ENCODE data around the gene LARGE2.
A peak's percentile ranks its signal among the peaks of the same experiment; 100 is the strongest.

The LARGE2 gene

GRCh38 chr11:45915446-45915845 is 7.0 kb upstream of the LARGE2 start:
- no peaks in the 10 kb centered on the region for H3K27me3 ChIP-seq (ENCODE audit: control insufficient read depth in 1 of 2, insufficient read depth in 2 of 2, low read length in 2 of 2)
- H3K27ac ChIP-seq (ENCODE audit: low read depth, low read length) = no peak overlapping the region
- H3K9me3 ChIP-seq (ENCODE audit: control insufficient read depth in 1 of 2, low read length in 2 of 2) = no peaks in the 10 kb centered on the region
- peaks cover 15 to 16% of the 10 kb centered on the region in 2 donors for H3K4me1 ChIP-seq (ENCODE audit: control insufficient read depth in 1 of 2, insufficient read depth in 2 of 2, low read length in 2 of 2)
- no peak overlapping the region for H3K9ac ChIP-seq (ENCODE audit: low read depth in 1 of 2, low read length in 2 of 2)
- H3K4me3 ChIP-seq (ENCODE audit: low read depth in 1 of 2, low read length in 2 of 2) = no peak overlapping the region
- H3K36me3 ChIP-seq (ENCODE audit: control insufficient read depth in 1 of 2, insufficient read depth in 2 of 2, low read length in 2 of 2) = peaks cover 27 to 54% of the 10 kb centered on the region in 2 donors

GRCh38 chr11:45917286-45917622 is 5.2 kb upstream of the LARGE2 start:
- H3K27me3 ChIP-seq (ENCODE audit: control insufficient read depth in 1 of 2, insufficient read depth in 2 of 2, low read length in 2 of 2) = no peaks in the 10 kb centered on the region
- H3K36me3 ChIP-seq (ENCODE audit: control insufficient read depth in 1 of 2, insufficient read depth in 2 of 2, low read length in 2 of 2) = peaks cover 23 to 40% of the 10 kb centered on the region in 2 donors
- H3K4me1 ChIP-seq (ENCODE audit: control insufficient read depth in 1 of 2, insufficient read depth in 2 of 2, low read length in 2 of 2) = peaks cover 15 to 22% of the 10 kb centered on the region in 2 donors
- peak overlapping the region; percentile 87 to 89 for H3K9ac ChIP-seq (ENCODE audit: low read depth in 1 of 2, low read length in 2 of 2)
- H3K4me3 ChIP-seq (ENCODE audit: low read depth in 1 of 2, low read length in 2 of 2) = peak overlapping the region; percentile 87 to 97
- H3K9me3 ChIP-seq (ENCODE audit: control insufficient read depth in 1 of 2, low read length in 2 of 2) = no peaks in the 10 kb centered on the region
- H3K27ac ChIP-seq (ENCODE audit: low read depth, low read length) = peak overlapping the region; percentile 90

- peak within 1 kb of the TSS; percentile 89 for H3K9ac ChIP-seq (ENCODE audit: low read depth in 1 of 2, low read length in 2 of 2)
- peaks cover 0 to 3% of the 10 kb centered on the region in 2 donors for H3K27me3 ChIP-seq (ENCODE audit: control insufficient read depth in 1 of 2, insufficient read depth in 2 of 2, low read length in 2 of 2)
- H3K4me3 ChIP-seq (ENCODE audit: low read depth in 1 of 2, low read length in 2 of 2) = peak within 1 kb of the TSS; percentile 87 to 97
Measured at GRCh38 chr11:45917623-45918330, 4.7 kb upstream of the LARGE2 start, which contains the start of gene PEX16. Gene PEX16, minus strand, starts transcription at chr11:45917877. Its CDS starts 66 bp downstream, at chr11:45917811.

GRCh38 chr11:45918331-45918941 is 4.0 kb upstream of the LARGE2 start:
- Histone ChIP-seq H3K27me3 (ENCODE audit: control insufficient read depth in 1 of 2, insufficient read depth in 2 of 2, low read length in 2 of 2) (peaks cover 6 to 9% of the 10 kb centered on the region in 2 donors), H3K4me1 (ENCODE audit: control insufficient read depth in 1 of 2, insufficient read depth in 2 of 2, low read length in 2 of 2) (peaks cover 15 to 27% of the 10 kb centered on the region in 2 donors), H3K9me3 (ENCODE audit: control insufficient read depth in 1 of 2, low read length in 2 of 2) (no peaks in the 10 kb centered on the region), H3K27ac (ENCODE audit: low read depth, low read length) (peak overlapping the region; percentile 59), H3K4me3 (ENCODE audit: low read depth in 1 of 2, low read length in 2 of 2) (peak overlapping the region; percentile 87 to 97), H3K9ac (ENCODE audit: low read depth in 1 of 2, low read length in 2 of 2) (peak overlapping the region; percentile 89), H3K36me3 (ENCODE audit: control insufficient read depth in 1 of 2, insufficient read depth in 2 of 2, low read length in 2 of 2) (peaks cover 19 to 30% of the 10 kb centered on the region in 2 donors)

More at GRCh38 chr11:45917623-45918330, 4.7 kb upstream of the LARGE2 start, which contains the start of gene PEX16:
- Histone ChIP-seq H3K36me3 (ENCODE audit: control insufficient read depth in 1 of 2, insufficient read depth in 2 of 2, low read length in 2 of 2) (peaks cover 23 to 36% of the 10 kb centered on the region in 2 donors), H3K4me1 (ENCODE audit: control insufficient read depth in 1 of 2, insufficient read depth in 2 of 2, low read length in 2 of 2) (peaks cover 15 to 22% of the 10 kb centered on the region in 2 donors), H3K9me3 (ENCODE audit: control insufficient read depth in 1 of 2, low read length in 2 of 2) (no peaks in the 10 kb centered on the region), H3K27ac (ENCODE audit: low read depth, low read length) (peak within 1 kb of the TSS; percentile 90)

- no peaks in the 10 kb centered on the region for H3K9me3 ChIP-seq (ENCODE audit: control insufficient read depth in 1 of 2, low read length in 2 of 2)
- H3K4me1 ChIP-seq (ENCODE audit: control insufficient read depth in 1 of 2, insufficient read depth in 2 of 2, low read length in 2 of 2) = peaks cover 15 to 27% of the 10 kb centered on the region in 2 donors
- H3K27ac ChIP-seq (ENCODE audit: low read depth, low read length) = no peak overlapping the region
- peaks cover 15 to 23% of the 10 kb centered on the region in 2 donors for H3K36me3 ChIP-seq (ENCODE audit: control insufficient read depth in 1 of 2, insufficient read depth in 2 of 2, low read length in 2 of 2)
- peaks cover 7 to 10% of the 10 kb centered on the region in 2 donors for H3K27me3 ChIP-seq (ENCODE audit: control insufficient read depth in 1 of 2, insufficient read depth in 2 of 2, low read length in 2 of 2)
- peak overlapping the region; percentile 89 for H3K9ac ChIP-seq (ENCODE audit: low read depth in 1 of 2, low read length in 2 of 2)
- peak overlapping the region; percentile 87 to 97 for H3K4me3 ChIP-seq (ENCODE audit: low read depth in 1 of 2, low read length in 2 of 2)
Measured at GRCh38 chr11:45918962-45919675, 3.3 kb upstream of the LARGE2 start.

GRCh38 chr11:45919806-45920530 is 2.5 kb upstream of the LARGE2 start:
- H3K4me1 ChIP-seq (ENCODE audit: control insufficient read depth in 1 of 2, insufficient read depth in 2 of 2, low read length in 2 of 2) = peaks cover 15 to 27% of the 10 kb centered on the region in 2 donors
- H3K27me3 ChIP-seq (ENCODE audit: control insufficient read depth in 1 of 2, insufficient read depth in 2 of 2, low read length in 2 of 2) = peaks cover 7 to 10% of the 10 kb centered on the region in 2 donors

GRCh38 chr11:45920531-45921477 is 1.7 kb upstream of the LARGE2 start:
- Histone ChIP-seq H3K9ac (ENCODE audit: low read depth in 1 of 2, low read length in 2 of 2) (no peak overlapping the region), H3K36me3 (ENCODE audit: control insufficient read depth in 1 of 2, insufficient read depth in 2 of 2, low read length in 2 of 2) (peaks cover 0 to 6% of the 10 kb centered on the region in 2 donors), H3K4me3 (ENCODE audit: low read depth in 1 of 2, low read length in 2 of 2) (no peak overlapping the region), H3K9me3 (ENCODE audit: control insufficient read depth in 1 of 2, low read length in 2 of 2) (no peaks in the 10 kb centered on the region), H3K27me3 (ENCODE audit: control insufficient read depth in 1 of 2, insufficient read depth in 2 of 2, low read length in 2 of 2) (peaks cover 7 to 10% of the 10 kb centered on the region in 2 donors), H3K27ac (ENCODE audit: low read depth, low read length) (no peak overlapping the region), H3K4me1 (ENCODE audit: control insufficient read depth in 1 of 2, insufficient read depth in 2 of 2, low read length in 2 of 2) (peaks cover 15 to 26% of the 10 kb centered on the region in 2 donors)

More at GRCh38 chr11:45919806-45920530, 2.5 kb upstream of the LARGE2 start:
- H3K9ac ChIP-seq (ENCODE audit: low read depth in 1 of 2, low read length in 2 of 2) = no peak overlapping the region
- H3K4me3 ChIP-seq (ENCODE audit: low read depth in 1 of 2, low read length in 2 of 2) = no peak overlapping the region
- H3K36me3 ChIP-seq (ENCODE audit: control insufficient read depth in 1 of 2, insufficient read depth in 2 of 2, low read length in 2 of 2) = peaks cover 6 to 14% of the 10 kb centered on the region in 2 donors
- no peak overlapping the region for H3K27ac ChIP-seq (ENCODE audit: low read depth, low read length)
- H3K9me3 ChIP-seq (ENCODE audit: control insufficient read depth in 1 of 2, low read length in 2 of 2) = no peaks in the 10 kb centered on the region

GRCh38 chr11:45921561-45922424 is 663 bp upstream of the LARGE2 start:
- H3K9me3 ChIP-seq (ENCODE audit: control insufficient read depth in 1 of 2, low read length in 2 of 2) = no peaks in the 10 kb centered on the region
- peaks cover 7 to 10% of the 10 kb centered on the region in 2 donors for H3K27me3 ChIP-seq (ENCODE audit: control insufficient read depth in 1 of 2, insufficient read depth in 2 of 2, low read length in 2 of 2)
- H3K4me1 ChIP-seq (ENCODE audit: control insufficient read depth in 1 of 2, insufficient read depth in 2 of 2, low read length in 2 of 2) = peaks cover 7 to 17% of the 10 kb centered on the region in 2 donors
- H3K27ac ChIP-seq (ENCODE audit: low read depth, low read length) = peak overlapping the region; percentile 22
- peak overlapping the region; percentile 29 to 45 for H3K4me3 ChIP-seq (ENCODE audit: low read depth in 1 of 2, low read length in 2 of 2)
- no peak overlapping the region for H3K9ac ChIP-seq (ENCODE audit: low read depth in 1 of 2, low read length in 2 of 2)
- H3K36me3 ChIP-seq (ENCODE audit: control insufficient read depth in 1 of 2, insufficient read depth in 2 of 2, low read length in 2 of 2) = no peaks in the 10 kb centered on the region
